Stimulated activated CD4-positive, alpha-beta T cell treated with anti-CD3 and anti-CD28 coated beads, Interleukin-4, amount 100 ng/mL, for 1 hour (primary cell): ENCODE results near the gene FCHO1.

Experiments
- DNase-seq: peaks from one replicate; pipeline ENCODE4 v3.0.0-alpha.2; 2020

Gene FCHO1, protein sequence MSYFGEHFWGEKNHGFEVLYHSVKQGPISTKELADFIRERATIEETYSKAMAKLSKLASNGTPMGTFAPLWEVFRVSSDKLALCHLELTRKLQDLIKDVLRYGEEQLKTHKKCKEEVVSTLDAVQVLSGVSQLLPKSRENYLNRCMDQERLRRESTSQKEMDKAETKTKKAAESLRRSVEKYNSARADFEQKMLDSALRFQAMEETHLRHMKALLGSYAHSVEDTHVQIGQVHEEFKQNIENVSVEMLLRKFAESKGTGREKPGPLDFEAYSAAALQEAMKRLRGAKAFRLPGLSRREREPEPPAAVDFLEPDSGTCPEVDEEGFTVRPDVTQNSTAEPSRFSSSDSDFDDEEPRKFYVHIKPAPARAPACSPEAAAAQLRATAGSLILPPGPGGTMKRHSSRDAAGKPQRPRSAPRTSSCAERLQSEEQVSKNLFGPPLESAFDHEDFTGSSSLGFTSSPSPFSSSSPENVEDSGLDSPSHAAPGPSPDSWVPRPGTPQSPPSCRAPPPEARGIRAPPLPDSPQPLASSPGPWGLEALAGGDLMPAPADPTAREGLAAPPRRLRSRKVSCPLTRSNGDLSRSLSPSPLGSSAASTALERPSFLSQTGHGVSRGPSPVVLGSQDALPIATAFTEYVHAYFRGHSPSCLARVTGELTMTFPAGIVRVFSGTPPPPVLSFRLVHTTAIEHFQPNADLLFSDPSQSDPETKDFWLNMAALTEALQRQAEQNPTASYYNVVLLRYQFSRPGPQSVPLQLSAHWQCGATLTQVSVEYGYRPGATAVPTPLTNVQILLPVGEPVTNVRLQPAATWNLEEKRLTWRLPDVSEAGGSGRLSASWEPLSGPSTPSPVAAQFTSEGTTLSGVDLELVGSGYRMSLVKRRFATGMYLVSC

DNA sequence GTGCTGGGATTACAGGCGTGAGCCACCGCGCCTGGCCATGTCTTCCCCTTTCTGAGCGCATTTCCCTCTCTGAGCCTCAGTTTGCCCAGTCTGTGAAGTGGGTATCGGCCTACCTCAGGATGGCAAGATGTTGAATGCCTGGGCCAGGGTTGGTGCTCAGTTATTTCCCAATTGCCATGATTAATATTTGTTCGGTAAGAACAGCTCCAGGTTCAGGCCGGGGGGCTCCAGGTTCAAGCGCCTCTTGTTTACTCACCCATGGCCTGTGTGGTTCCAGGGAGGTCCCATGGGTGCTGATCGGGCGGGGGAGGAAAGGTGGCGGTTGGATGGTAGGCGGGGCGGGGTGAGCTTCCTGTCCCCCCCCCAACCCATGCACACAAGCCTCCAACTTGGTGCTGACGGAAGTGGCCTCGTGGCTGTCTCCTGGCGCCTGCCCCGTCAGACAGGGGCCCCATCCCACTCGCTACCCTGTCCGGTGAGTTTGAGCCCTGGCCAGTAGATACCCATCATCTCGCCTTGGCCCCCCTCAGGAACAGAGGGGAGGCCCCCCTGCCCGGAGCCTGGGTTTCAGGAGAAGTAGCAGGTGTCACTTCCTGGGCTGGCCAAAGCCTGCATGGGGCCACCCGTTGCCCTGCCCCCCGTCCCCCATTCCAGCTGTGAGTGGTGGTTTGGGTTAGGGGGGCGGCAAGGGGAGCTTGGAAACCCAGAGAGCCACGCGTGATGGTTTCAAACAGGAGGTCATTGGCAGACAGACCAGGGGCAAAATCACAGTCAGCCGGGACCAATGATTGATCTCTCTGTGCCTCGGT lies at the start of gene FCHO1:
Gene FCHO1 (plus strand): TSS at position 375 of the 809 bp plus-strand sequence. CDS start 3,688 bp downstream, outside the sequence.
- peak; percentile 82 for DNase-seq

DNA sequence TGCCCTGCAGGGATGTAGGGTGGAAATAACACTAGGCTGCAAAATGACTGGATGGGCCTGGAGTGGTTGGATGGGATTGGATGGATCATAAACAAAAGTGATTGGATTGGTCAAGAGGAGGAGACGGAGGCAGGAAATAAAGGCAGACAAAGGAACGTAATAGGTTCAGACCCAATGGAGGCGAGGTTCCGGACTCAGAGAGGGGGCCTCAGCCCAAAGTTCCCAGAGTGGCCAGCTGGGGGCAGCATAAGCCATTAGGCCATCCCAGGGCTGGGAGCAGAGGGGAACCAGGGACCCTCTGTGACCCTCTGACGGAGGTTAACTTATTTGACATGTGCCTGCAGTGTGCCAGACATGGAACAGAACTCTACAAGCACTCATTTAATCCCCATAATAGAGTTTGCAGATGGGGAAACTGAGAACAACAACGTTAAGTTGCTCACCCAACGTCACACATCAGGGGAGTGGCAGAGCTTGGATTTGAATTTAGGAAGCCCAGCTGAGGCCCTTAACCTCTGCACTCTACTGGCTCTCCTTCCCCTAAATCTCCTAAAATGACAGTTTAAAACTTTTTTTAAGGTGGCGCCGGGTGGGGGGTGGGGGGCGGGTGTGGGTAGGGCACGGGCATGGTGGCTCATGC lies 47.3 kb upstream of the FCHO1 start:
- DNase-seq: peak; percentile 76

DNA sequence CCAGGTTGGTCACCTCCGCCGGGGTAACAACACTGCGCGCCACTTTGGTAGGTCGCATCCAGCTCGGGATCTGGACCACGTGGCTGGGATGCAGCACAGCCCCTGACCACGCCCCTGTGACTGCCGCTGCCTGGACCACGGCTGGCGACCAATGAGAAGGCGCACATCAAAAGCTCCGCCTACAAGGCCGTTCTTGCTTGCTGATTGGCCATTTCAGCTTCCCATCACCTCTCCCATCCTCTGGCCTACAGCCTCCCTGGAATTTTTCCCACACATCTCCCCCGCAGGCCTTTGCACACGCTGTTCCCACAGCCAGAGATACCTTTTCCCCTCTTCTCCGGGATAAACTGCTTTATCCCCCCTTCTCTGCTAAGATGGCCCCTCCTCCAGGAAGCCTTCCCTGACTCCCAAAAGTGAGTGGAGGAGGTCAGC lies 44.5 kb upstream of the FCHO1 start:
- DNase-seq: no peak

DNA sequence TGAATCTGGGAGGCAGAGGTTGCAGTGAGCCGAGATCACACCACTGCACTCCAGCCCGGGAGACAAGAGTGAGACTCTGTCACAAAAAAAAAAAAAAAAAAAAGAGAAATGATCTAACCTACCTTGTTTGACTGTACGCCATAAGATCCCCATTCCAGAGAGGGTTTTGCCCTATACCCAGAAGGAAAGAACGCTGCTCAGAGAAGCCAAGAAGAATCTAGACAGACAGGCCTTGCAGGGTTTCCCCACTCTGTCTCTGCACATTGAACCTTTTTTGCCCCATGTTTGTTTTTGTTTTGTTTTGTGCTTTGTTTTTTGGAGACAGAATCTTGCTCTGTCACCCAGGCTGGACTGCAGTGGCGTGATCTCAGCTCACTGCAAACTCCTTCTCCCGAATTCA lies 39.4 kb upstream of the FCHO1 start:
- no peak for DNase-seq

DNA sequence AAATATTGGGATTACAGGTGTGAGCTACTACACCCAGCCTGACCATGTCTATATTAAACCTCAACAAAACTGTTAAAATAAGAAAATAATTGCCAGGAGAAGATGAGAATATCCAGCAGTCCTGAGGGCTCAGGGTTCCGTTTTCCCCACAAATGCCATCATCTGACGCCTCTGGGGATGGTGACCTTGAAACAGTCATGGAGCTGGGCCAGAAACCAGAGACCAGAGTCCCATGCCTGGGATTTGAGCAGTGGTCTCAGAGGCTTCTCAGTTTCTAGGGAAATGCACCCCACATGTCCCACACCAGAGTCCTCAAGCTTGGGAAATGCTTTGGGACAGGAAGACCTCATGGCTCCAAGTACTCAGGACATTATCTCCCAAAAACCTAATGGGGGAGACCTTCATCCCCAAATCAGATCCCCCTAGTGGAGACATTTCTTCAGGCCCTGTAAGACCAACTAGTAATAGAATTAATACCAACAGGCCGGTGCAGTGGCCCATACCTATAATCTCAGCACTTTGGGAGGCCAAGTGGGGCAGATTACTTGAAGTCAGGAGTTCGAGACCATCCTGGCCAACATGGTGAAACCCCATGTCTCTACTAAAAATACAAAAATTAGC lies 34.9 kb upstream of the FCHO1 start:
- no peak for DNase-seq

DNA sequence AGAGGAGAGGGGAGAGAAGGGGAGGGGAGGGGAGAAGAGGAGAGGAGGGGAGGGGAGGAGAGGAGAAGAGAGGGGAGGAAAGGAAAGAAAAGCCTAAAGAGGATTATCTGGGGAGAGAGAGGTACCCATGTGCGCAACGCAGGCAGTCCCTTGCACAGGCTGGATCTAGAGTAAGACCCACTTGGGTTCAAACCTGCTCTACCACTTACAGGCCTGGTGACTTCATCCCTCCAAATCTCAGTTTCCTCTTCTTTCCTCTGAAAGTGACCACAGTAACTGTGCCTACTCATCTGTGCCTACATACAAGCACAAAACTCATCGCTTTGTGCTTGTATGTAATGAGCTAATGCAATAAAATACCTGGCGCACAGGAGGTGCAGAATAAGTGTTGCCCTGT lies 32.7 kb upstream of the FCHO1 start:
- no peak for DNase-seq

DNA sequence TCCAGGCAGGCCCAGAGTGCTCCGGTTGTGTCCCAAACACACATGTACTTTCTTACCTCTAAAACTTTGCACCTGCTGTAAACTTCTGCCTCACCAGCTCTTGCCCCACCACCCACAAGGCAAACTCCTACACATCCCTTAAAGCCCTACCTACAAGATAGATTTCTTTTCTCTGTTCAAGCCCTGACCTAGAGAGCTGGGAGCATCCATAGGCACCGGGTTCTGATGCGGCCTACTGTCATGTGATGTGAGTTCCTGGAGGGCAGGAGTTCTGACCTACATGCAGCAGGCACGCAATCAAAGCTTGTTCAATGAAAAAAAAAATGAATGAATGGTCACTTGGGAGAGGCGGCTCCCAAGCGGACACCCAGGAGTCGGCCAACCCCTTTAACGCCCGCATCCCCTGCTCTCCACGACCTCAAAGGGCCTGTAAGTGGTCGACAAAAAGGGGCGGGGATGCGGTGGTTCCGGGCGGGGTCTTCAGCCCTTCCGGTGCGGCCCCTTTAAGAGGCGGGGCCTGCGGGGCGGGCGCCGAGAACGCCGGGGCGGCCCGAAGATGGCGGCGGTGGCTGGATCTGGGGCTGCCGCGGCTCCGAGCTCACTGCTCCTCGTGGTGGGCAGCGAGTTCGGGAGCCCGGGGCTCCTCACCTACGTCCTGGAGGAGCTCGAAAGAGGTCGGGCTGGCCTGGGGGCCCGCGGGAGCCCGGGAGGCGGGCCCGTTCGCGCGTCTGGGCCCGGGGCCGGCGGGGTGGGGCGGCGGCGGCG lies 32.1 kb upstream of the FCHO1 start, which contains the start of gene MAP1S:
Gene MAP1S (plus strand): TSS at position 534 of the 765 bp plus-strand sequence. CDS start 23 bp downstream, at position 557.
- peak; percentile 74 for DNase-seq

DNA sequence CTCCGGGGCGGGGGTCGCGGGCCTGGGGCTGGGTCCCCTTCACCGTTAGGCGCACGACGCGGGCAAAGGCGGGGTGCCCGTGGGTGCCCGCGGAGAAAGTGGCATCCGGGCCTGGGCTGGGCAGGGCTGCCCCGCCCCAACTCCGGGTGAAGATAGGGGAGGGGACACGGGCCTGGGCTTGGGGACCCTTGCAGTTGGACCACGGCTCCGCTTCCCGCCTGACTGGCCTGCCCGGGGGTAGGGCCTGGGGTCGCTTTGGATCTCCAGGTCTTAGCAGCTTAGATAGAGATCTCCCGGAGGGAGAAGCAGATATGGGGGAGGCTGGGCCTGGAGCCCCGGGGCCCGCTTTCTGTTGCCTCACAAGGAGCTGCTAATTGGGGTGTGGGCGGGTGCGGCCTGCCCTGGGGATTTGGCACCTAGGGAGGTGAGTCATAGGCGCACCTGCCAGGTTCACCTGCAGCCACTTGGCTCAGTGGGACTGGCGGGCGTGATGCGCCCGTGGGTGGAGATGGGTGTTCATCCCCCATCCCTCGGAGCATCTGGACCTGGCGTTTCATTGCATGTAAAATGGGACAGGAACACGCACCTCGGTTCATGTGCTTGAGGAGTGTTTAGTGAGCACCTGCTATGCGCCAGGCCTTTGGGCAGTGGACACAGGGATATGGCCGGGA lies 31.4 kb upstream of the FCHO1 start:
- DNase-seq: peak; percentile 55

DNA sequence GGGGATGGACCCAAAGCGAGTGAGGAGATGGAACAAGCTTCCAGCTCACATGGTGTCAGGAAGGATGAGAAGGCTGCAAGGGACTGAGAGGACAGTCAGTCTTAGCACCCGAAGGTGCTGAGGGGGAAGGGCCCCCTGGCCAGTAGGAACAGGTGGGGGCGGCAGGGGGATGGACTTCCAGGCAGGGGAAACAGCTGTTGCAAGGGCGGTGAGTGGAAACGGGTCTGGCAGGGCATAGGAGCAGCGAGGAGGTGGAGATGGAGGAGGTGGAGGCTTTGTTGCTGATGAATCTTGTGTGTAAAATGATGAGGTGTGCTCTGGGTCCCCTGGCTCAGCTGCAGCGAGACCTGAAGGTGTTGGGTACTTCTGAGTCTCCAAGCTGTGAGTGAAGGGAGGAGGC lies 30.8 kb upstream of the FCHO1 start:
- no peak for DNase-seq

DNA sequence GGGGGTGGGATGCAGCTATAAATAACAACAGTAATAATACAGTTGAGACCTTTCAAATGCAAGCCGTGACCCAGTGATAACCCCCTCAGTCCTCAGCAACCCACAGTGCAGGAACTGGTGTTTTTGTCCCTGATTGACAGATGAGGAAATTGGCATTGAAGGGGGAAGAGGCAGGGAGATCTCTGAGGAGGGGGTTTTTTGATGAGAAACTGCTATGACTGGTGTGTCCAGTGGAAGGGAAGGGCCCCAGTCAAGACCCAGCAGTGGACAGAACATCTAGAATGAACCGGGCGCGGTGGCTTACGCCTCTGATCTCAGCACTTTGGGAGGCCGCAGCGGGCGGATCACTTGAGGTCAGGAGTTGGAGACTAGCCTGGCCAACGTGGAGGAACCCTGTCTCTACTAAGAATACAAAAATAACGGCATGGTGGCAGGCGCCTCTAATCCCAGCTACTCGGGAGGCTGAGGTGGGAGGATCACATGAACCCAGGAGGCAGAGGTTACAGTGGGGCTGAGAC lies 30.1 kb upstream of the FCHO1 start:
- DNase-seq: no peak

DNA sequence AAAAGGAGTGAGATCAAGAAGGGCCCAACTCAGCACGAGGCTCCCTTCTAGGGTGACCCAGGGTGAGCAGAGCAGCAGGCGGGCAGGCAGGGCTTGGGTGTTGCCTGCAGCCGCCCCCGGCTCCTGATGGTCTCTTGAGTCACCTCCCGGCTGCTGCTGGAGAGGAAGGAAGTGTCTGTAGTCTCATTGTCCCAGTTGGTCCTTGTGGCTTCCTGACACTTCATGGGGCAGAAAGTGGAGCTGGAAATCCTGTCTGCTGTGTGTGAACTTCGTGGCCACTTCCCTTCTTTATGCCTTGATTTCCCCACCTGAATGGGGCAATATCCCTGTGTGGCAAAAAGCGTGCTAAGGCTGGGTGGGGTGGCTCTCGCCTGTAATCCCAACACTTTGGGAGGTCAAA lies 29.5 kb upstream of the FCHO1 start:
- DNase-seq: no peak

DNA sequence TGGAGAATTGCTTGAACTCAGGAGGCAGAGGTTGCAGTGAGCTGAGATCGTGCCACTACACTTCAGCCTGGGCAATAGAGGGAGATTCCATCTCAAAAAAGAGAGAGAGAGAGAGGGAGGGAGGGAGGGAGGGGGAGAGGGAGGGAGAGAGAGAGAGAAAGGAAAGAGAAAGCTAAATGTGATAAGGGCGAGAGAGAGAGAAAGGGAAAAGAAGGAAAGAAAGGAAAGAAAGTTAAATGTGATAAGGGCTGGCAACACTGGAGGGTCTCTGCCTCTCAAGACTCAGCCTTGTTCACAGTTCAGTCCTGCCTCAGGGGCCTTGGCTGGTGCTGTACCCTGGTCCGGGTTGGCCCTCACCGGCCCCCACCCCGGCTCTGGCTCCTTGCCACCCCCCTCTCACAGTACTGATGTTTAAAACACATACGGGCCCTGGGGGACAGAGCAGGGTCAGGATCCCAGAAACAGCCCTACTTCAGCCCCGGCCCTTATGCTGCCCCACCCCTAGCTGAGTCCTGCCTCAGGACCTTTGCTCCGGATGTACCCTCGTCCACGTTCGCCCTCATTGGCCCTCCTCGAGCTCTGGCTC lies 28.5 kb upstream of the FCHO1 start:
- no peak for DNase-seq

DNA sequence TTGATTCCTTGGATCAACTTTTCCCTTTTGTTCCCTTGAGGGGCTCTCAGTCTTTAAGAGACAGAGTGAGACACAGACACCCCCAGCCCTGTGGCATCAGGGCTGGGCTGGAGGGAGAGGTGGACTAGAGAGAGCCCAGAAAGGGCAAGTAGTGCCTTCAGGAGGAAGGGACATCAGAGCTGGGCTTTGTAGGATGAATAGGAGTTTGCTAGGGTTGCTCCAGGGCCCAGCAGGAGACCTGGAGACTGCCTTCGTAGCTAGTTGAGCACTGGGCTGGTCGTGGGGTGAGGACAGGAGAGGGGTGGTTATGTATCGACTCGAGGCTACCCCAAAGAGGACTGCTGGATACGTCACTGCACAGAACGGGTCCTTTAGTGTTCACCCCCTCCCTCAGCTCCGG lies 26.6 kb upstream of the FCHO1 start:
- DNase-seq: no peak

DNA sequence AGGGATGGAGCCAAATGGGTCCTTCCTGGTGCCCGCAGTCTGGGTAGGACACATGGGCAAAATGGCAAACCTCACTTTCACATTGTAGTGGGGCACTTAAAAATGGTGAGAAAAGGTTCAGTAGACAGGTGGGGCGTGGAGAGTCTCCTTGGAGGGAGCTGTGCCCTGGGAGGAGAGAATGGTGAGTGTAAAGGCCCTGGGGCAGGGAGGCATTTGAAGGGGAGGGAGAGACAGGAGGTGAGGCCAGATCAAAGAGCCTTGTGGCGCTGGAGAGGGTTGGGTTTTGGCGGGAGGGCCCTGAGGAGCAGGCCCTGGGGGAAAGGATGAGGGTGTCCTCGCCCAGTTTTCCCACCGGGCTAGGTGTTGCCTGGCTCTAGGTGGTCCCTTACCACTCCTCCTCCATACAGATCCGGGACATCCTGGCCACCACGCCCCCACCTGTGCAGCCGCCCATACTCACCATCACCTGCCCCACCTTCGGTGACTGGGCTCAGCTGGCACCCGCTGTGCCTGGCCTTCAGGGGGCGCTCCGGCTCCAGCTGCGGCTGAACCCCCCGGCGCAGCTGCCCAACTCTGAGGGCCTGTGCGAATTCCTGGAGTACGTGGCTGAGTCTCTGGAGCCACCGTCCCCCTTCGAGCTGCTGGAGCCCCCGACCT lies 25.7 kb upstream of the FCHO1 start:
- no peak for DNase-seq

DNA sequence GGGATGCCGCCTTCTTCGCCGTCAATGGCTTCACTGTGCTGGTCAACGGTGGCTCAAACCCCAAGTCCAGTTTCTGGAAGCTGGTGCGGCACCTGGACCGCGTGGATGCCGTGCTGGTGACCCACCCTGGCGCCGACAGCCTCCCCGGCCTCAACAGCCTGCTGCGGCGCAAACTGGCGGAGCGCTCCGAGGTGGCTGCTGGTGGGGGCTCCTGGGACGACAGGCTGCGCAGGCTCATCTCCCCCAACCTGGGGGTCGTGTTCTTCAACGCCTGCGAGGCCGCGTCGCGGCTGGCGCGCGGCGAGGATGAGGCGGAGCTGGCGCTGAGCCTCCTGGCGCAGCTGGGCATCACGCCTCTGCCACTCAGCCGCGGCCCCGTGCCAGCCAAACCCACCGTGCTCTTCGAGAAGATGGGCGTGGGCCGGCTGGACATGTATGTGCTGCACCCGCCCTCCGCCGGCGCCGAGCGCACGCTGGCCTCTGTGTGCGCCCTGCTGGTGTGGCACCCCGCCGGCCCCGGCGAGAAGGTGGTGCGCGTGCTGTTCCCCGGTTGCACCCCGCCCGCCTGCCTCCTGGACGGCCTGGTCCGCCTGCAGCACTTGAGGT lies 25.0 kb upstream of the FCHO1 start:
- no peak for DNase-seq

DNA sequence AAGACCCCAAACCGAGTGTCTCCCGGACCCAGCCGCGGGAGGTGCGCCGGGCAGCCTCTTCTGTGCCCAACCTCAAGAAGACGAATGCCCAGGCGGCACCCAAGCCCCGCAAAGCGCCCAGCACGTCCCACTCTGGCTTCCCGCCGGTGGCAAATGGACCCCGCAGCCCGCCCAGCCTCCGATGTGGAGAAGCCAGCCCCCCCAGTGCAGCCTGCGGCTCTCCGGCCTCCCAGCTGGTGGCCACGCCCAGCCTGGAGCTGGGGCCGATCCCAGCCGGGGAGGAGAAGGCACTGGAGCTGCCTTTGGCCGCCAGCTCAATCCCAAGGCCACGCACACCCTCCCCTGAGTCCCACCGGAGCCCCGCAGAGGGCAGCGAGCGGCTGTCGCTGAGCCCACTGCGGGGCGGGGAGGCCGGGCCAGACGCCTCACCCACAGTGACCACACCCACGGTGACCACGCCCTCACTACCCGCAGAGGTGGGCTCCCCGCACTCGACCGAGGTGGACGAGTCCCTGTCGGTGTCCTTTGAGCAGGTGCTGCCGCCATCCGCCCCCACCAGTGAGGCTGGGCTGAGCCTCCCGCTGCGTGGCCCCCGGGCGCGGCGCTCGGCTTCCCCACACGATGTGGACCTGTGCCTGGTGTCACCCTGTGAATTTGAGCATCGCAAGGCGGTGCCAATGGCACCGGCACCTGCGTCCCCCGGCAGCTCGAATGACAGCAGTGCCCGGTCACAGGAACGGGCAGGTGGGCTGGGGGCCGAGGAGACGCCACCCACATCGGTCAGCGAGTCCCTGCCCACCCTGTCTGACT lies 24.1 kb upstream of the FCHO1 start:
- DNase-seq: no peak

DNA sequence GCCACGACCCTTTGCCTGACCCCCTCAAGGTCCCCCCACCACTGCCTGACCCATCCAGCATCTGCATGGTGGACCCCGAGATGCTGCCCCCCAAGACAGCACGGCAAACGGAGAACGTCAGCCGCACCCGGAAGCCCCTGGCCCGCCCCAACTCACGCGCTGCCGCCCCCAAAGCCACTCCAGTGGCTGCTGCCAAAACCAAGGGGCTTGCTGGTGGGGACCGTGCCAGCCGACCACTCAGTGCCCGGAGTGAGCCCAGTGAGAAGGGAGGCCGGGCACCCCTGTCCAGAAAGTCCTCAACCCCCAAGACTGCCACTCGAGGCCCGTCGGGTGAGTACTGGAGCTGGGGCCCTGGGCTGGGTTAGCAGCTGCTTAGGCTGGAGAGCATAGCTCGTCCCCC lies 23.4 kb upstream of the FCHO1 start:
- DNase-seq: no peak

DNA sequence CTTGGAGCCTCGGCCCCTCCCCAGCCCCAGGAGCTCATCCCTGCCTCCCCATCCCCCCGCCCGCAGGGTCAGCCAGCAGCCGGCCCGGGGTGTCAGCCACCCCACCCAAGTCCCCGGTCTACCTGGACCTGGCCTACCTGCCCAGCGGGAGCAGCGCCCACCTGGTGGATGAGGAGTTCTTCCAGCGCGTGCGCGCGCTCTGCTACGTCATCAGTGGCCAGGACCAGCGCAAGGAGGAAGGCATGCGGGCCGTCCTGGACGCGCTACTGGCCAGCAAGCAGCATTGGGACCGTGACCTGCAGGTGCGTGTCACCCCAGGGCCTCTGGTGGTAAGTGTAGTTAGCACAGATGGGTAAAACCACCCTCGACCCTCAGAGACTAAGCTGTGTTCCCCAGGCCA lies 18.1 kb upstream of the FCHO1 start:
- DNase-seq: no peak
